Measurements from ENCODE around the gene CDKAL1. TPM values are rescaled to one million over a fixed set of nuclear protein-coding genes. Genes with fewer than 3 reads are reported as not detected.

CDKAL1 gene
- total and polyA plus RNA-seq, 4 donors = 2.0 to 12.9 (median 6.7) TPM

GRCh38 chr6:20983961-20984360 lies 449.7 kb downstream of the CDKAL1 start:
- no peaks in the 10 kb centered on the region for H3K27me3 ChIP-seq (ENCODE audit: control insufficient read depth in 4 of 4, insufficient read depth in 4 of 4, low read length in 3 of 4)
- no peak for DNase-seq (ENCODE audit: low spot score)
- no peak for TF ChIP-seq CTCF (IDR thresholded peaks at IDR 0.05; ENCODE audit: low read depth, low read length, missing input control)
- TF ChIP-seq GABPA (IDR thresholded peaks at IDR 0.05 in 1 of 2, conservative IDR thresholded peaks at IDR 0.05 in 1 of 2) = no peak
- no peak for TF ChIP-seq RXRA (IDR thresholded peaks at IDR 0.05)
- TF ChIP-seq HNF4G (IDR thresholded peaks at IDR 0.05) = no peak
- TF ChIP-seq JUND (IDR thresholded peaks at IDR 0.05) = no peak
- no peak for TF ChIP-seq TAF1 (conservative IDR thresholded peaks at IDR 0.05)
- no peak for TF ChIP-seq ZBTB33 (IDR thresholded peaks at IDR 0.05)
- TF ChIP-seq, protein P1, sequence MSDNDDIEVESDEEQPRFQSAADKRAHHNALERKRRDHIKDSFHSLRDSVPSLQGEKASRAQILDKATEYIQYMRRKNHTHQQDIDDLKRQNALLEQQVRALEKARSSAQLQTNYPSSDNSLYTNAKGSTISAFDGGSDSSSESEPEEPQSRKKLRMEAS (IDR thresholded peaks at IDR 0.05) = no peak
- no peak for TF ChIP-seq HNF4A (conservative IDR thresholded peaks at IDR 0.05)
- no peak for TF ChIP-seq EGR1 (IDR thresholded peaks at IDR 0.05; ENCODE audit: low read depth in 2 of 2)
- no peak for TF ChIP-seq SP1 (IDR thresholded peaks at IDR 0.05)
- TF ChIP-seq RAD21 (IDR thresholded peaks at IDR 0.05) = no peak
- no peak for TF ChIP-seq NR2F2 (IDR thresholded peaks at IDR 0.05)
- no peak for TF ChIP-seq YY1 (IDR thresholded peaks at IDR 0.05)
- TF ChIP-seq, protein P2, sequence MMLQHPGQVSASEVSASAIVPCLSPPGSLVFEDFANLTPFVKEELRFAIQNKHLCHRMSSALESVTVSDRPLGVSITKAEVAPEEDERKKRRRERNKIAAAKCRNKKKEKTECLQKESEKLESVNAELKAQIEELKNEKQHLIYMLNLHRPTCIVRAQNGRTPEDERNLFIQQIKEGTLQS (IDR thresholded peaks at IDR 0.05) = no peak
- no peak for TF ChIP-seq REST (IDR thresholded peaks at IDR 0.05)
- no peak for TF ChIP-seq FOXA1 (IDR thresholded peaks at IDR 0.05)
- H3K9ac ChIP-seq (ENCODE audit: low read depth in 1 of 2, low read length in 2 of 2) = no peak overlapping the region
- peaks cover 0 to 10% (median 3%) of the 10 kb centered on the region in 4 donors for H3K9me3 ChIP-seq (ENCODE audit: control insufficient read depth in 4 of 4, low read length in 3 of 4)
- no peak overlapping the region for H3K27ac ChIP-seq (ENCODE audit: low read depth in 1 of 2, low read length in 2 of 2)
- WGBS = 90% methylated on average over 5 of the region's 5 CpGs
- H3K4me1 ChIP-seq (ENCODE audit: control insufficient read depth in 4 of 4, insufficient read depth in 4 of 4, low read length in 3 of 4) = no peaks in the 10 kb centered on the region
- no peak overlapping the region for H3K4me3 ChIP-seq (ENCODE audit: low read depth in 1 of 3, low read length in 3 of 3)
- no peaks in the 10 kb centered on the region for H3K36me3 ChIP-seq (ENCODE audit: control insufficient read depth in 4 of 4, insufficient read depth in 3 of 4, low read depth in 1 of 4, low read length in 3 of 4)

Measured in liver (tissue), 9 donors.